ENCODE results near the gene ANKRD23. TPM values are rescaled to one million over a fixed set of nuclear protein-coding genes. Genes with fewer than 3 reads are reported as not detected.

The ANKRD23 gene
- polyA plus RNA-seq, 1 donor from 2014 or later, result 12.1 TPM

DNA sequence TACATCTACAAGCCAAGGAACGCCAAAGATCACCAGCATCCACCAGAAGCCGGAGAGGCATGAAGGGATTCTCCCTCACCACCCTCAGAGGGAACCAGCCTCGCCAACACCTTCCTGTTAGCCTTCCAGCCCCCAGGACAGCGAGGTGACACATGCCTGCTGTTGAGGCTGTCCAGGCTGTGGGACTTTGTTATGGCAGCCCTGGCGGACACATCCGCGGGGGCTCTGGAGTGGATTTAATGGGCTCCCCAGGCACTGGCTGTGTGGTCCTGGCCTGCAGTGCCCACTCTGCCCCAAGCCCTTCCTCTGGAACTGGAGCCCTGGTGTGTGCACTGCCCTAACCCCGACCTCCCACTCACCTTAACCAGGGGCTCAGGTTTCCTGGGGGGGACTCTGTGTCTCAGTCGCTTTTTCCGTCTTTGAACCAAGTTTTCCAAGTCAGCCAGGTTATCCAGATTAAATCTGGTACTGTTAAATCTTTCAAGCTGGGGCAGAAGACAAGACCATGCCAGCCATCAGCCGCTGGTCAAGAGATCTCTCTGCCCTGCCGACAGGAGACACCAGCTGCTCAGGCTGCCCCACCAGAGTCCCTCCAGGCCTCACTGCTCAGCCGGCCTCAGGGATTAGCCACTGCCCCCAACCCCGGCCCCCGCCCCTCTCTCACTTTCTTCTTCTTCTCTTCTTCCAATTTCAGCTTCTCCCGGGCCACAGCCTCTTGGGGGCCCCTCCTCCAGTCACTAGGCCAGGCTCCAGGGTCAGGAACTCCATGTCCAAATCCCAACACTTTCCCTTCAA, 1.9 kb downstream of the ANKRD23 start:
- Histone ChIP-seq H3K9ac (ENCODE audit: low read length) (no peak overlapping the region), H3K27ac (ENCODE audit: low read length) (no peak overlapping the region)

GRCh38 chr2:96839875-96840850, 3.7 kb downstream of the ANKRD23 start:
- Histone ChIP-seq H3K4me2 (ENCODE audit: low read length) (no peak overlapping the region), H3K79me2 (replicated peaks; ENCODE audit: insufficient read depth, low read length) (no peaks in the 10 kb centered on the region), H3K9me2 (ENCODE audit: insufficient read depth, low read length) (no peaks in the 10 kb centered on the region), H3K27me3 (ENCODE audit: insufficient read depth, low read depth, low read length) (no peaks in the 10 kb centered on the region), H3K27ac (ENCODE audit: low read length) (no peak overlapping the region), H3K9ac (ENCODE audit: low read length) (no peak overlapping the region), H2AFZ (ENCODE audit: low read depth, low read length) (no peak overlapping the region), H3K36me3 (ENCODE audit: insufficient read depth, low read length) (no peaks in the 10 kb centered on the region), H3F3A (ENCODE audit: insufficient read depth, low read length, poor library complexity, severe bottlenecking) (no peaks in the 10 kb centered on the region), H3K9me3 (ENCODE audit: low read length) (no peaks in the 10 kb centered on the region), H4K20me1 (ENCODE audit: insufficient read depth) (no peaks in the 10 kb centered on the region), H3K4me3 (ENCODE audit: low read length) (no peak overlapping the region)
- TF ChIP-seq TAF1 (IDR thresholded peaks at IDR 0.05; ENCODE audit: low read depth), result no peak
- TF ChIP-seq POLR2AphosphoS5 (IDR thresholded peaks at IDR 0.05), result no peak
- TF ChIP-seq MXI1 (conservative IDR thresholded peaks at IDR 0.05; ENCODE audit: poor library complexity, severe bottlenecking), result no peak
- TF ChIP-seq EZH2 (IDR thresholded peaks at IDR 0.05; ENCODE audit: borderline replicate concordance, insufficient read depth, low read length, poor library complexity, severe bottlenecking), result no peak
- no peak for TF ChIP-seq SMC3 (conservative IDR thresholded peaks at IDR 0.05; ENCODE audit: poor library complexity)
- TF ChIP-seq, protein P1, sequence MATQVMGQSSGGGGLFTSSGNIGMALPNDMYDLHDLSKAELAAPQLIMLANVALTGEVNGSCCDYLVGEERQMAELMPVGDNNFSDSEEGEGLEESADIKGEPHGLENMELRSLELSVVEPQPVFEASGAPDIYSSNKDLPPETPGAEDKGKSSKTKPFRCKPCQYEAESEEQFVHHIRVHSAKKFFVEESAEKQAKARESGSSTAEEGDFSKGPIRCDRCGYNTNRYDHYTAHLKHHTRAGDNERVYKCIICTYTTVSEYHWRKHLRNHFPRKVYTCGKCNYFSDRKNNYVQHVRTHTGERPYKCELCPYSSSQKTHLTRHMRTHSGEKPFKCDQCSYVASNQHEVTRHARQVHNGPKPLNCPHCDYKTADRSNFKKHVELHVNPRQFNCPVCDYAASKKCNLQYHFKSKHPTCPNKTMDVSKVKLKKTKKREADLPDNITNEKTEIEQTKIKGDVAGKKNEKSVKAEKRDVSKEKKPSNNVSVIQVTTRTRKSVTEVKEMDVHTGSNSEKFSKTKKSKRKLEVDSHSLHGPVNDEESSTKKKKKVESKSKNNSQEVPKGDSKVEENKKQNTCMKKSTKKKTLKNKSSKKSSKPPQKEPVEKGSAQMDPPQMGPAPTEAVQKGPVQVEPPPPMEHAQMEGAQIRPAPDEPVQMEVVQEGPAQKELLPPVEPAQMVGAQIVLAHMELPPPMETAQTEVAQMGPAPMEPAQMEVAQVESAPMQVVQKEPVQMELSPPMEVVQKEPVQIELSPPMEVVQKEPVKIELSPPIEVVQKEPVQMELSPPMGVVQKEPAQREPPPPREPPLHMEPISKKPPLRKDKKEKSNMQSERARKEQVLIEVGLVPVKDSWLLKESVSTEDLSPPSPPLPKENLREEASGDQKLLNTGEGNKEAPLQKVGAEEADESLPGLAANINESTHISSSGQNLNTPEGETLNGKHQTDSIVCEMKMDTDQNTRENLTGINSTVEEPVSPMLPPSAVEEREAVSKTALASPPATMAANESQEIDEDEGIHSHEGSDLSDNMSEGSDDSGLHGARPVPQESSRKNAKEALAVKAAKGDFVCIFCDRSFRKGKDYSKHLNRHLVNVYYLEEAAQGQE (IDR thresholded peaks at IDR 0.05; ENCODE audit: borderline replicate concordance), result no peak
- no peak for TF ChIP-seq EP300 (conservative IDR thresholded peaks at IDR 0.05; ENCODE audit: poor library complexity, severe bottlenecking)

More for the DNA sequence above, 1.9 kb downstream of the ANKRD23 start:
- no peak overlapping the region for H2AFZ ChIP-seq (ENCODE audit: low read depth, low read length)
- H4K20me1 ChIP-seq (ENCODE audit: insufficient read depth), result no peaks in the 10 kb centered on the region
- H3K79me2 ChIP-seq (replicated peaks; ENCODE audit: insufficient read depth, low read length), result no peaks in the 10 kb centered on the region
- no peaks in the 10 kb centered on the region for H3F3A ChIP-seq (ENCODE audit: insufficient read depth, low read length, poor library complexity, severe bottlenecking)
- no peak overlapping the region for H3K4me3 ChIP-seq (ENCODE audit: low read length)
- no peaks in the 10 kb centered on the region for H3K9me3 ChIP-seq (ENCODE audit: low read length)
- H3K36me3 ChIP-seq (ENCODE audit: insufficient read depth, low read length), result no peaks in the 10 kb centered on the region
- no peak overlapping the region for H3K4me2 ChIP-seq (ENCODE audit: low read length)
- no peaks in the 10 kb centered on the region for H3K27me3 ChIP-seq (ENCODE audit: insufficient read depth, low read depth, low read length)
- TF ChIP-seq SMC3 (conservative IDR thresholded peaks at IDR 0.05; ENCODE audit: poor library complexity), result no peak
- TF ChIP-seq EP300 (conservative IDR thresholded peaks at IDR 0.05; ENCODE audit: poor library complexity, severe bottlenecking), result no peak
- TF ChIP-seq POLR2AphosphoS5 (IDR thresholded peaks at IDR 0.05), result no peak
- no peak for TF ChIP-seq TAF1 (IDR thresholded peaks at IDR 0.05; ENCODE audit: low read depth)
- no peak for TF ChIP-seq RAD21 (conservative IDR thresholded peaks at IDR 0.05)
- no peak for TF ChIP-seq EZH2 (IDR thresholded peaks at IDR 0.05; ENCODE audit: borderline replicate concordance, insufficient read depth, low read length, poor library complexity, severe bottlenecking)
- TF ChIP-seq, protein P1 (IDR thresholded peaks at IDR 0.05; ENCODE audit: borderline replicate concordance), result no peak
- TF ChIP-seq MXI1 (conservative IDR thresholded peaks at IDR 0.05; ENCODE audit: poor library complexity, severe bottlenecking), result no peak
- TF ChIP-seq, protein P2, sequence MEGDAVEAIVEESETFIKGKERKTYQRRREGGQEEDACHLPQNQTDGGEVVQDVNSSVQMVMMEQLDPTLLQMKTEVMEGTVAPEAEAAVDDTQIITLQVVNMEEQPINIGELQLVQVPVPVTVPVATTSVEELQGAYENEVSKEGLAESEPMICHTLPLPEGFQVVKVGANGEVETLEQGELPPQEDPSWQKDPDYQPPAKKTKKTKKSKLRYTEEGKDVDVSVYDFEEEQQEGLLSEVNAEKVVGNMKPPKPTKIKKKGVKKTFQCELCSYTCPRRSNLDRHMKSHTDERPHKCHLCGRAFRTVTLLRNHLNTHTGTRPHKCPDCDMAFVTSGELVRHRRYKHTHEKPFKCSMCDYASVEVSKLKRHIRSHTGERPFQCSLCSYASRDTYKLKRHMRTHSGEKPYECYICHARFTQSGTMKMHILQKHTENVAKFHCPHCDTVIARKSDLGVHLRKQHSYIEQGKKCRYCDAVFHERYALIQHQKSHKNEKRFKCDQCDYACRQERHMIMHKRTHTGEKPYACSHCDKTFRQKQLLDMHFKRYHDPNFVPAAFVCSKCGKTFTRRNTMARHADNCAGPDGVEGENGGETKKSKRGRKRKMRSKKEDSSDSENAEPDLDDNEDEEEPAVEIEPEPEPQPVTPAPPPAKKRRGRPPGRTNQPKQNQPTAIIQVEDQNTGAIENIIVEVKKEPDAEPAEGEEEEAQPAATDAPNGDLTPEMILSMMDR (IDR thresholded peaks at IDR 0.05; ENCODE audit: poor library complexity, severe bottlenecking), result no peak
- H3K9me2 ChIP-seq (ENCODE audit: insufficient read depth, low read length), result no peaks in the 10 kb centered on the region
